Inflammatory macrophage (primary cell): ENCODE data around the gene PDZD2.
A peak's percentile ranks its signal among the peaks of the same experiment; 100 is the strongest.
"Not testable (repeated sequence)": the region's sequence is repeated elsewhere in the genome, so short reads cannot be mapped to it uniquely, and the experiment has no call there.

ENCODE experiments used
- DNase-seq, 2 donors: peaks; one replicate each; pipeline ENCODE4 v3.0.0-alpha.2; 2020 to 2022

The PDZD2 gene

DNA sequence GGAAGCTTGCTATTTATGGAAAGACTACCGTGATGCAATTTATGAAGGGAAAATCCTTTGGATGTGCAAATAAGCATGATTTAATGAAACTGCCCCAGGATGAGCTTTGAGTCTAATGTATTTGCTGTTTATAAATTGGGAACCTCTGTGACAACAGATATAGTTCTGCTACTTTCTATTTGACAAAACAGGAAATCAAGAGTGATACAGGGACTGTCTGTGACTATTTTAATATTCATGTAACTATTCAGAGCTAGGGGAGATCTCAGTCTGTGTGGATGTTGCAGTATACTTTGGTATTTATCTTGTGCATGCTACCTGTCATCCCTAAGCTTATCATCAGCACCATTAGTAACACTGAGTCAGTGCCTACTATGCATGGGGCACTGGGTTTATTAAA, 132.1 kb downstream of the PDZD2 start:
- DNase-seq: peak; percentile 19 to 49

DNA sequence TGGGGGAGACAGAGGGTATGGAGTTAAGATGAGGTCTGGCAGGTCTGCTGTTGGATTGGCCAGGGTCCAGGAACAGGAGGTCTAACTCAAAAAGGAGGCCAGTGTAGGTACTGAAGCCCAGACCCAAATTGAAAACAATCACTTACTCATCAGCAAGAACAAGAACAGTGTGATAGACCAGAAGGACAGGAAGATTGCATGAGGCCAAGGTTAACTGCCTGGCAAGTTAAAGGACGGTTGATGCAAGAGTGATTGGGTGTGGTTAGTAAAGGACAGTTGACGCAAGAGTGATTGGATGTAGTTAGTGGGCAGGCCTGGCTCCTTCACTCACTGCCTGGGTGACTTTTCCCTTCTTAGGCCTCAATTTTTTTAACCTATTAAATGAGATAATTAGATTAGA, 132.6 kb downstream of the PDZD2 start:
- DNase-seq: no peak

DNA sequence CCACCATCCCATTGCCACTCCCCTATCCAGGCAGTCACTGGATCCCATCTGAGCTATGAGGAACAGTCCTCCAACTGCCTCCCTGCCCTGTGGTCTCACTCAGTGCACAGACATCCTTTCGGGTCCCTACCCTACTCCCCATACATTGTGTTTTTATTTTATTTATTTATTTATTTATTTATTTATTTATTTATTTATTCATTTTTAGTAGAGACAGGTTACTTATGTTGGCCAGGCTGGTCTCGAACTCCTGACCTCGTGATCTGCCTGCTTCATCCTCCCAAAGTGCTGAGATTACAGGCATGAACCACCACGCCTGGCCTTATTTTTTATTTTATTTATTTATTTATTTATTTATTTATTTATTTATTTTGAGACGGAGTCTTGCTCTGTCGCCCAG, 137.4 kb downstream of the PDZD2 start:
- not testable (repeated sequence) for DNase-seq

DNA sequence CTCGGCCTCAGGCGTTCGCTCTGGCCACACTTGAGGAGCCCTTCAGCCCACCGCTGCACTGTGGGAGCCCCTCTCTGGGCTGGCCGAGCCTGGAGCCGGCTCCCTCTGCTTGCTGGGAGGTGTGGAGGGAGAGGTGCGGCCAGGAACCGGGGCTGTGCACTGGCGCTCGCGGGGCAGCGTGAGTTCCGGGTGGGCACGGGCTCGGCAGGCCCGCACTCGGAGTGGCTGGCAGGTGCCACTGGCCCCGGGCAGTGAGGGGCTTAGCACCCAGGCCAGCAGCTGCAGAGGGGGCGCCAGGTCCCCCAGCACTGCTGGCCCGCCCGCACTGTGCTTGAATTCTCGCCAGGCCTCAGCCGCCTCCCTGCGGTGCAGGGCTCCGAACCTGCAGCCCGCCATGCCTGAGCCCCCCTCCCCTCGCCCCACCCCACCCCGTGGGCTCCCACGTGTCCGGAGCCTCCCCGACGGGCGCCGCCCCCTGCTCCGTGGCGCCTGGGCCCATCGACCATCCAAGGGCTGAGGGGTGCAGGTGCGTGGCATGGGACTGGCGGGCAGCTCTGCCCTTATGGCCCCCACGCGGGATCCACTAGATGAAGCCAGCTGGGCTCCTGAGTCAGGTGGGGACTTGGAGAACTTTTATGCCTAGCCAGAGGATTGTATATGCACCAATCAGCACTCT, 138.2 kb downstream of the PDZD2 start:
- DNase-seq: no peak

DNA sequence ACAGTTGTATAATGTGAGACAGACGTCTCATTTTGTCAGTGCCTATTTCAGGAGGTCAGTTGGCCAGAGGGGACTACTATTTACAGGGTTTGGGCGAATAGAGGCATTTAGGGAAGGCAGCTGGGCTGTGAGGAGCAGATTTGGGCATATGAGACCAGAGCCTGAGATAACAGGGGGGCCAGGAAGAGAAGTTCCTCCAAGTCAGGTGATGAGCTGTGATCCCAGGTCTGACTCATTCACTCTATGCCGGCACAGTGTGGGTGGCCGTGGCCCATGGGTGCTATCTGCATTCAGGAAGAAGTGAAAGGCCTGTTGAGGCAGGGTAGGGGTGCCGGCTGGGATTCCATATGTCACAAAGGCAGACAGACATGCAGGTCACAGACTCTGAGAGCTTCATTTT, 142.8 kb downstream of the PDZD2 start:
- DNase-seq: peak; percentile 52 to 79

DNA sequence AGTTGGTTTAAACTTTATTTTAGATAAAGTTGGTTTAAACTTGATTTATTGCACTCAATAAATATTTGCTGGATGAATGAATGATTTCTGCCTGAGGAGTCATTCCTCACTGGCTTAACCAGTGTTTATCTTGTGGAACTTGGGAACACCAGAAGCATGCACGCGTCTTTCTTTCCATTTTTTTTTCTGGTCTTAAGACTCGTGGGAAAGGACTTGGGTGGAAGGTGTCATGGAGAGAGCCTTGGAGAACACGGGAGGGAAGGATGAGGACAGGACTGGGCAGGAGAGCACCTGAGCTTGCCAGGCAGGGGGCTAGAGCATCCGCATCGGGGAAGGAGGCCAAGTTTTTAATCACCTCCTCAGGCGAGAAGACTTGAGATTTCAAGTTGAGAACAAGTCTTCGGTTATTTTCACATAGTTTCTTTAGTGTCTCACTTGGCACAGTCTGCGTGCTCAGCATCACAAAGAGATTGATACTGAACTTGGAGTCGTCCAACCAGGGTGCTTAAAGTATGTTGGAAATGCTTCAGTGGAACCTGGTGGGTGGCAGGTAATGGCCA, 144.2 kb downstream of the PDZD2 start:
- no peak for DNase-seq

DNA sequence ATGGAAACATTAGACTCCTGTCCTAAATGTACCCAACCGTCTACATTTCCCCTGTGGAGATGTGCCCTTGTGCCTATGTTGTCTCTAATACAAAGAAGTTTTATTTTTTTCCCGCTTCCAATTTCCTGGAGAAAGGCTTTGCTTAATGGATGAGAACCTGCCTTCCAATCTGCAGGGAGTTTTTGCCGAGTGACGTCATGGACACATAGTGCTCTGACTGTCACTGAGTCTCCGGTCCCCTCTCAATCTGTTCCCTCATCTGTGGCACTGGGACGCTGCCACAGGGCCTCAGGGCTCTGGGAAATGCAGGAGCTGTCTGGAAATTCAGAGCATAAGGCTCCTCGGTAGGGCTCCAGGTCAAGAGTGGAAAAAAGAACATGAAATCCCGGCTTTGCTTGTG, 144.8 kb downstream of the PDZD2 start:
- no peak for DNase-seq

DNA sequence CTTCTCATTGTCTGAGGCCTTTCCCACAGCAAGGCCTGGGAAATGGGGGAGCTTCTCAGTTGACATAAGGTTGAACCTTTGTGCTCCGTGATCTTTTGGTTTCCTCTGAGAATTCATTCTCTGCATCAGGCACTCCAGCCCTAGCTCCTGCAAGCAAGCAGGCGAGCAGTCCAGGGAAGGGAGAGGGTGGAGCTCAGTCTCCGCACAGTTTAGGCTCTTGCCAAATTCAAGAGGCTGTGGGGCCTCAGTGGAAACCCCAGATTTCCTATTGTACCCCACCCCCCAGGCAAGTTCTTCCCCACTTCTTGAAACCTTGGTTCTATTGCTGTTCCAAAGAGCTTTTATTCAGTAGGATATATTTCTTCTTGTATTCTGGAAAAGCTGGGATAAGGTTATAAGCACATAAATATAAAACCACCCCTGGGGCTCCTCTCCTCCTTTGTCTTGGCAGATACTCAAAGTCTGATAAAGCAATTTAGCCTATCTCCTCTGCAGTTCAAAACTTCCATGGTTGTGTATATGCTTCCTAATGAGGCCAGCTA, 147.2 kb downstream of the PDZD2 start:
- no peak for DNase-seq

DNA sequence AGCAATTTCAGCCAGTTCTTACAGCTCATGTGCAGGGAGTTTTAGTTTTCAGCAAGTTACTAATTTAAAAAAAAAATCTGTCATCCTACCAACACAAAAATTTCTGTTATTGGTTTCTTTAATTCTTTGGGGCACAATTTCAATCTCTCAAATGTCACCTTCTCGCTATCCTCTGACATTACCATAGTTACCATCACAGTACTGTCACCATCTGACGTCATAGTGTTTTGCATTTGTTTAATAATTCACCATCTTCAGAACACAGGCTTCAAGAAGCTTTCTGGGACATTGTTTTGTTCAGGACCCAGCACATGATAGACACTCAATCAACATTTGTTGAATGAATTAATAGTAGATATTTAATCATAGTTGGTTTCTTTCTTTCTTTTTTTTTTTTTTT, 155.1 kb downstream of the PDZD2 start:
- no peak for DNase-seq

DNA sequence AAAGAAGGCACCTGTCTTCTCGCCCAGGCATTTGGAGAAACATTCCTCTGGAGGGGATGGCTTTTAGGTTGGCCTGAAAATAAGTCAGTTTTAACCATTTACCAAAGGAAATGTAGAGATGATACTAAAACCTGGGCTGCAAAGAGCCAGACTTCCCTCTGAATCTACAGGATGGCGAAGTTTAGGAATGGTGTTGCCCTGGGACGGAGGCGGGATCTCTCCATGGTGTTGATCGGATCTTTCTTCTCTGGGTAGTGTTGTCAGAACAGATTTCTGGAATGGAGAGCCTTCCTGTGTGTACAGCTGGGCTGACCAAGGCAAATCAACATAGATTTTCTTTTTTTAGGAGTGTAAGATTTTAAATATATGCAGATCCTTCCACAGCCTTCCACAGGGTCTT, 159.2 kb downstream of the PDZD2 start:
- no peak for DNase-seq

DNA sequence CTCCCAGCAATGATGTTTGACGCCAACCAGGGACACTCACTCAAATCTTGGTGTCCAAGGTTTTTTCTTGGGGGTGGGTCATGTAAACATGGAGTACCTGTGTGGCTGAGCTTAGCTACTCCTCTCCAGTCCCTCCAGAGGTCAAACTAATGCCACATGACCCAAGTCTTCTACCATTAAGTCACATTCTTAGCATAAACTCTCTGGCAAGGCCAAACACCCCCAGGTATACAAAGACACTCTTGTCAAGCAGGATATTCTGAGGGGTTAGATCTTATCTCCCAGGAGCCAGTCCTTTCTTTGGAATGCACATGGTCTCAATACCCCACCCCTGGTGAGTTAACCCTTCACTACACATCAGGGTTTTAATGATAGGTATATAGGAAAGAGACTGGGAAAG, 161.4 kb downstream of the PDZD2 start:
- DNase-seq: no peak

DNA sequence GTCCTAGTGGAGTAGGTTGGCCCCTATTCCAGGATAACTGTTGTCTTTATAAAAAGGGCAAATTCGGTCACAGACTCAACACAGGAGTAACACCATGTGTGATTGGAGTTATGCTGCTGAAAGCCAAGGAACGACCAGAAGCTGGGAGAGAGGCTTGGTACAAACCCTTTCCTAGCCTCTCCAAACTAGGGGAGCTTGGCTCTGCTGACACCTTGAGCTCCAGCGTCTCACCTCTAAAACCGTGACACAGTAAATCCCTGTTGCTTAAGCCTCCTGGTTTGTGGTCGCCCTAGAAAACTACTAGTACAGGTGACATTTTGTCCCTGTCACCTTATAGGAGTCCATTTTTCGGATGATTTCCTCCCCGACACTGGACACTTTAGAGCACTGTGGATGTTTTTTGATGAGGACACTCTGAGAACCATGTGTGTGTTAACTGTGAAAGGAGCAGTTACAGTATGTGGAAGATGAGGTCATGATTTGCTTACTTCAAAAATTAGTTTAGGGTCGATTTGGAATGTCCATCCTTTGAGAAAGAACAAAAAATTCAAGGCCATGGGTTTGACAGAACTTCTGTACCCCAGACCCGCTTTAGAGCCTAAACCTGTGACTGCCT, 167.0 kb downstream of the PDZD2 start:
- DNase-seq: no peak

DNA sequence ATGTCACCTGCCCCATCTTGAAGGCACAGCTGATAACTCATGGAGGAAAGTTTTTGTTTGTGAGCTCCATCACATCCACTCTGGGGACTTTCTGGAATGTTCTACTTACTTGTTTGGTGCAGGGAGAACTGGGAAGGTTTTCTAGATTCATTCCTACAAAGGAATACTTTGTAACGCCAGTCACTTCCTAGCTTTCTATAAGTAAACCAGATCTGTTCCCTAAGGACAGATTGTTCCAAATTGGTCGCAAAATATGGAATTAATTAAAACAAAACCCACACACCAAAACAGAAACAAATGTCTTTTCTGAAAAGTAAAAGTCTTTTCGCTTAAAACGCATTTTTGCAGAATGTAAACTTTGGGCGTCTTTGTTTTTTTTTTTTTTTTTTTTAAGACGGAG, 167.6 kb downstream of the PDZD2 start:
- DNase-seq: no peak

DNA sequence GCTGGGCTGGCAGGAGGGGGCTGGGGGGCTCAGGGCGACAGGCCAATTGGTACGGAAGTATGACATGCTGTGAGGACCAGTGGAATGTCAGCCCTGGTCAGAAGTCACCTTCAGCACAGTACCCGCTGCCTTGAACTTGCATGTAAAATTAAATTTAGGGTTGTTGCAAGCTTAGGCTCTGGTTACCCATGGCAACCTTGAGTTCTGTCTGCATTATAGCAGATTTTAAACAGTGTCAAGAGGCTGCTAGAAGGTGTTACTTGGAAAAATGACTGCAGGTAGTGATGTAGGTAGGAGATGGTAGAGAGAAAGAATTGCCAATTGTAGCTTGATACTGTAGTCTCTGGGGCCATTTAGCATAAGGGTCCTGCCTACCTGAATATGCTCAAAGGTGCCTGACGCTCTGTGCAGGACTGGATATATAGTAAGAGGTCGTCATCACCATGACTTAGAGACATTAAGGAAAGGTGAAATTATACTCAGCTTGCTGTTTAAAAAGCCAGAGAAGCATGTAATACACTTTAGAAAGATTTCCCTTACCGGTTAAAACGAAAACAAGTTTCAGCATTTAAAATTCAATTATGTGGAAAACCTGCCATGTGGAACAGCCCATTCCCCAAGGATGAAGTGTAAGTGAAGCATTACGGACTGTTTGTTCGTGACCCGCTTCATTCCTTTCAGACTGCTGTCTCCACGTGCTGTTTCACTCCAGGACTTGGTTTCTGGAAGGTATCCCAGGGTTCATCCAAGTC, 169.0 kb downstream of the PDZD2 start:
- DNase-seq: no peak

DNA sequence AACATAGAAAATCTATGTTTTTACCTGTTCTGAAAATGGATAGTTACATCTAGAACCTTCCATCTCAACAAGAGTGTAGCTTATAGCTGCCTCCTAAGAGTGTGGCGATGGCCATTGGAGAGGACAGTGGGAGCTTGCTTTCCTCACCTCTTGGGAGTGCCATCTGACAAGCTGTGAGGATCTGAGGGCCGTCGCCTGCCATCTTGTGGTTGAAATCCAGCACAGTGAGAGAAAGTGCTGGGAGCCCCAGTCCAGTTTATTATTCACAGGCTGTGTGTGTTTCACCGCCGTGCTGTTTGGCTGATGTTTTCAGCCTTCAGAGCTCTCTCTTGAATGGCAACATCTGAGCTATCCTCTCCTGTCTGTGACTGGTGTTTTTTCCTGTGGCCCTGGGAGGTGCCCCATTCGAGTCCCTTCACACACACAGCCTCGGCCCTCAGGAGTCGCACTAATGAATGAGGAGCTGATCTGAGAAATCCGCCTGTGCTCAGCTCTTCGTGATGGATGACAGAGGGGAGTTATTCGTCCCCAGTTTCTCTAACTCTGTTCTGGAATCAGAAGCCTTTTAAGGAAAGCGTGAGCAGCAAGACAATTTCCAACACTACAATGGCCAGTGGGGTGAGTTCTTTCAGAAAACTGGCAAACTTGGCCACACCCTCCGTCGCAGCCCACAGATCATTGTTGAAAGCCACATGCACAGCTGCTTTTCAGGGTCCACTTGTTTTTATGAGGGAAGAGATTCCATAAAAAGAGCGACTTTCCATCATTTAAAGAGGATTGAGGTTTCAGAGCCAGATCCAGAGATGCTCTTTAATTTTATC, 170.3 kb downstream of the PDZD2 start:
- DNase-seq: peak; percentile 46 to 72

DNA sequence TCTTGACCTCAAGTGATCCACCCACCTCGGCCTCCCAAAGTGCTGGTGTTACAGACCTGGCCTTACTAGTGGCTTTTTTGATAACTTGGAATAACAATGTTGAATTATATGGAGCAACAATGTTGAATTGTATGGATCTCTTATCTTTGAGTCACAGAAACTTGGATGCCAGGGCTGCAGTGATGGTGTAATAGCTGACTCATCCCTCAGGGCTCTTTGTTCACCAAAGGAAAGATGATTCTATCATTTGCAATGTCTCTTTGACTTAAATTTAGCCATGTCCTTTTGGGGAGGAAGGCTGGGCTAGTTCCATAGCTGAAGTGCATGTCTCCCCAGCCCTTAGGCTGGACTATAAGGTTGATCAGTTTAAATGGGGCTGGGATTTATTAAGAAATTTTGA, 172.3 kb downstream of the PDZD2 start:
- DNase-seq: peak; percentile 47 to 67

DNA sequence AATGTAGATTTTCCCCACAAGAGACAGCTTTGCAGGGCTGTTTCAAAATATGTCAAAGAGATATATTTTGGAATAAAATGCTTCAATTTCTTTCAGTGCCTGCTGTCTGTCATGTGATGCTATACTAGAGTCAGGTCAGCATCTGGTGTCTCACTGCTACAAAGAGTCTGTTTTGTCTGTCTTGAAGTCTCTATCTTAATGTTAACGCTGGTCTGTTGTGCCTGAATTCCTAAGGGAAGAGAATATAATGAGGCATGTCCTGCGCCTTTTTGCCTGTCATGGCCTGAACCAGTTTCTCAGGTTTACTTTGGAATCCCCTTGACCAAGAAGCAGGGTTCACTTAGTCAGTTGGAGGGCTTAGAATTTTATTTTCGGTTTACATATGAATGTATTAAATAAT, 176.4 kb downstream of the PDZD2 start:
- no peak for DNase-seq

DNA sequence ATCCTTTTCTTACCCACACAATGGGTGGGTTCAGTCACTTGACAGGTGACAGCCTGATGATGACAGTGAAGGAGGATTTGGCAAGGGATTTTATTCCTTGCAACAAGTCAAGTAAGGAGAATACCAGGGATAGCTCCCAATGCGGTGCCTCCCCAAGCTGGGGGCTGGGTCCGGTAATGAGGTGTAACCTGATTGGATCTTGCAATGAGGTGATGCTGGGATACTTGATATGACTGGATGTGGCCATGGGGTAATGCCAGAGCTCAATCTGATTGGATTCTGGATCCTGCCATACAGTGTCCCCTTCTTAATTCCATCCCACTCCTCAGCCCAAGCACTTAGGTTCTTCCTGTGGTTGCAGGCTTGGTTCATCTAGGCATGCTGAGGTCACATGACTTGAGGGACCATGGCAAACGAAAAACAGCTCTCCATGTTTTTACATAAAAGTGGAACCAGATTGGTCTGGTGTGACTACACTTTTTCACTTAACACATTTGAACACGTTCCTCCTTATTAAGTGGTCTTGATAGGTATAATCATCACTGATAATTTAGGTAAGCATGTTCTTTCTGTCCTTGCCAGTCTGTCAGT, 181.1 kb downstream of the PDZD2 start:
- no peak for DNase-seq

DNA sequence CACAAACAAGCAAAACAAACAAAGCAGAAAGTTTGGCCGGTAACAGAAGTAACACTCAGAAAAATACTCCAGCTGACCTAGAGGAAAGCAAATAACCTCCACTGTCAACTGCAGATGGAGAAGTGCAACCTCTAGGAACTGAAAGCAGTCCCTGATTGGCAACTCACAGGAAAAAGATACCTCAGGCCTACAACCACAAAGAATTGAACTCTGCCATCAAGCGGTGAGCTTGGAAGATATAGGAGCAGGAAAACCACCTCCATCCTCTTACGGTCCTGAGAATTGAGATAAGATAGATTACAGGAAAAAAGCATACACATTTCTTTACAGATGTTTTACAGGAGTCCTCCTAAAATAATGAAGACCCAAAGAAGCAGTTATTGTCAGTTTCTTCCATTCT, 184.5 kb downstream of the PDZD2 start:
- peak in 1 of 2 donors; percentile 21 for DNase-seq

DNA sequence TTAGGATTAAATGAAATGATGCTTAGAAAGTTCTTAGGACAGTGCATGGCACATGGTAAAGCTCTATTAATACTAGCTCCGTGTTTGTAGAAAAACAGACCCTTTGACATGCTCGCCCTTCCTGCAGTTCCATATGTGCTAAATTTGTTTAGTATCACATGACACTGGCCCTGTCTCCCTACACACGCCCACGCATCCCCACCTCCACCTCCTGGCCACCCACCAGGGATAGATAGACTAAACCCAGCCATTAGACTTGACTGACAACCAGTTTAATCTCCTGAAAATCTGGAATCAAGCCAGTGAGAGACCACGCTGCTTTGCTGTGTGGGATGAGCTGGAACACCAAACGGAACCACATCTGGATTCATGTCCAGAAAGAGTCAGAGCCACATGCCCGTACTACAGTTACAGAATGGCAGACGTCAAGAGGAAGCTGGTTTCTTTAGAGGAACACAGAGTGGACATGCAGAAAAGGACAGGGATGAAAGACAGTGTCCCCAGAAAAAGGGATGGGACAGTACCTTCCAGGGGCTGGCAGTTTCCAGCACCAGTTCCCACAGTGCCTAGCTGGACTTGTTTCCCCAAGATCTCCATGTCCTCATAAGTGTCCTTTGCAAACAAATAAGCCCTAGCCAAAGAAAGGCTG, 186.1 kb downstream of the PDZD2 start:
- peak; percentile 27 to 50 for DNase-seq

DNA sequence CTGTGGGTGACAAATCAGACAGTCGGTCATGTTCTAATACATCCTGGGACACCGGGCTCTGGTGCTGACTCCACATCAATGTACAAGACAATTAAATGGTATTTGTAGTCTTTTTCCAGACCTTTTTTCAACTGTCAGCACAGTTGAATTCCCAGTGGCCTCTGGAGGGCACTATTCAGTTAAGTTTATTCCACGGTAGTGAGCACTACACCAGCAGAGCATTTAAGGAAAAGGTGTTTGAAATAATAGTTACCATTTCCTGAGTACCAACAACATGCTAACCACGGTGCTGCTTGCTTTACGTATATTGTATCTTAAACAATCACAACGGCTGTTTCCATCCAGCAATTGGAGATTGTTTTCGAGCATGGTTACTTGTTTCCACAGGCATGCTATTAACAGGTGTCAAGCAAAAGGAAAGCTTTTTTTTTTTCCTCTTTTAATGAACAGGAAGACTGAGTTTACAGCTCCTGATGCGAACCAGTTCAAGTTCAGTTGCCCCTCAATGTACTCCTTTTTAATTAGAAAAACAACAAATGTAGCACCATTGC, 186.7 kb downstream of the PDZD2 start:
- DNase-seq: peak; percentile 52 to 56
